Measurements from ENCODE around the gene SHF. TPM values are rescaled to one million over a fixed set of nuclear protein-coding genes. Genes with fewer than 3 reads are reported as not detected.

Gene SHF
- total RNA-seq, 1 donor from 2014 or later, result 4.6 TPM

GRCh38 chr15:45185069-45185779 is 2.5 kb downstream of the SHF start:
- Histone ChIP-seq H2AFZ (ENCODE audit: low read depth, low read length) (no peak overlapping the region), H3K9me3 (ENCODE audit: insufficient read depth, low read depth, low read length) (no peaks in the 10 kb centered on the region), H3K4me2 (ENCODE audit: low read length) (no peak overlapping the region), H3K9ac (ENCODE audit: low read length) (no peak overlapping the region), H3K27ac (ENCODE audit: low read depth, low read length) (no peak overlapping the region), H3K4me3 (ENCODE audit: insufficient read depth, low read depth, low read length) (no peak overlapping the region), H3K27me3 (ENCODE audit: insufficient read depth, low read length) (peaks cover 4% of the 10 kb centered on the region), H4K20me1 (ENCODE audit: insufficient read depth, low read length) (peaks cover 11% of the 10 kb centered on the region), H3K4me1 (ENCODE audit: insufficient read depth, low read length) (peaks cover 16% of the 10 kb centered on the region), H3K79me2 (ENCODE audit: insufficient read depth, low read length) (no peaks in the 10 kb centered on the region), H3K36me3 (ENCODE audit: insufficient read depth, low read length) (no peaks in the 10 kb centered on the region)
- DNase-seq (ENCODE audit: low read depth) (no peak), FAIRE-seq (no peak)
- peaks cover 12% of the 10 kb centered on the region for H3K27me3 Mint-ChIP-seq (ENCODE audit: low read depth, unreplicated experiment)
- H3K4me3 Mint-ChIP-seq (ENCODE audit: unreplicated experiment), result peak overlapping the region; percentile 85
- peaks cover 4% of the 10 kb centered on the region for H3K36me3 Mint-ChIP-seq (ENCODE audit: low read depth, unreplicated experiment)
- no peak overlapping the region for H3K27ac Mint-ChIP-seq (ENCODE audit: unreplicated experiment)
- TF ChIP-seq EZH2 (IDR thresholded peaks at IDR 0.05; ENCODE audit: insufficient read depth, low read length) (no peak), CTCF (IDR thresholded peaks at IDR 0.05; ENCODE audit: insufficient read depth, low read depth, low read length) (no peak)
- peaks cover 3% of the 10 kb centered on the region for H3K9me3 Mint-ChIP-seq (ENCODE audit: unreplicated experiment)
- peaks cover 10% of the 10 kb centered on the region for H3K4me1 Mint-ChIP-seq (ENCODE audit: low read depth, unreplicated experiment)

GRCh38 chr15:45184562-45185041 is 3.2 kb downstream of the SHF start:
- Histone ChIP-seq H3K4me3 (ENCODE audit: insufficient read depth, low read depth, low read length) (no peak overlapping the region), H3K4me1 (ENCODE audit: insufficient read depth, low read length) (peaks cover 16% of the 10 kb centered on the region), H3K36me3 (ENCODE audit: insufficient read depth, low read length) (no peaks in the 10 kb centered on the region), H3K9ac (ENCODE audit: low read length) (no peak overlapping the region), H2AFZ (ENCODE audit: low read depth, low read length) (no peak overlapping the region), H3K4me2 (ENCODE audit: low read length) (no peak overlapping the region), H3K27me3 (ENCODE audit: insufficient read depth, low read length) (no peaks in the 10 kb centered on the region), H3K9me3 (ENCODE audit: insufficient read depth, low read depth, low read length) (no peaks in the 10 kb centered on the region), H3K79me2 (ENCODE audit: insufficient read depth, low read length) (no peaks in the 10 kb centered on the region), H4K20me1 (ENCODE audit: insufficient read depth, low read length) (peaks cover 11% of the 10 kb centered on the region), H3K27ac (ENCODE audit: low read depth, low read length) (no peak overlapping the region)
- peaks cover 5% of the 10 kb centered on the region for H3K9me3 Mint-ChIP-seq (ENCODE audit: unreplicated experiment)
- DNase-seq (ENCODE audit: low read depth) (no peak), FAIRE-seq (no peak)
- peaks cover 8% of the 10 kb centered on the region for H3K27me3 Mint-ChIP-seq (ENCODE audit: low read depth, unreplicated experiment)
- TF ChIP-seq CTCF (IDR thresholded peaks at IDR 0.05; ENCODE audit: insufficient read depth, low read depth, low read length), result no peak
- TF ChIP-seq EZH2 (IDR thresholded peaks at IDR 0.05; ENCODE audit: insufficient read depth, low read length), result no peak
- peaks cover 4% of the 10 kb centered on the region for H3K36me3 Mint-ChIP-seq (ENCODE audit: low read depth, unreplicated experiment)
- no peak overlapping the region for H3K4me3 Mint-ChIP-seq (ENCODE audit: unreplicated experiment)
- H3K27ac Mint-ChIP-seq (ENCODE audit: unreplicated experiment), result peak overlapping the region; percentile 10
- H3K4me1 Mint-ChIP-seq (ENCODE audit: low read depth, unreplicated experiment), result peaks cover 12% of the 10 kb centered on the region

GRCh38 chr15:45183511-45183910 is 4.3 kb downstream of the SHF start:
- no peaks in the 10 kb centered on the region for H3K9me3 ChIP-seq (ENCODE audit: insufficient read depth, low read depth, low read length)
- no peak overlapping the region for H3K9ac ChIP-seq (ENCODE audit: low read length)
- H3K4me3 ChIP-seq (ENCODE audit: insufficient read depth, low read depth, low read length), result no peak overlapping the region
- TF ChIP-seq EZH2 (IDR thresholded peaks at IDR 0.05; ENCODE audit: insufficient read depth, low read length) (no peak), CTCF (IDR thresholded peaks at IDR 0.05; ENCODE audit: insufficient read depth, low read depth, low read length) (no peak)
- no peak overlapping the region for H3K27ac ChIP-seq (ENCODE audit: low read depth, low read length)
- H3K27me3 Mint-ChIP-seq (ENCODE audit: low read depth, unreplicated experiment), result peaks cover 6% of the 10 kb centered on the region
- peaks cover 11% of the 10 kb centered on the region for H4K20me1 ChIP-seq (ENCODE audit: insufficient read depth, low read length)
- H2AFZ ChIP-seq (ENCODE audit: low read depth, low read length), result no peak overlapping the region
- no peaks in the 10 kb centered on the region for H3K27me3 ChIP-seq (ENCODE audit: insufficient read depth, low read length)
- FAIRE-seq, result no peak
- no peak for DNase-seq (ENCODE audit: low read depth)
- H3K4me1 Mint-ChIP-seq (ENCODE audit: low read depth, unreplicated experiment), result peaks cover 11% of the 10 kb centered on the region
- peaks cover 4% of the 10 kb centered on the region for H3K36me3 Mint-ChIP-seq (ENCODE audit: low read depth, unreplicated experiment)
- no peaks in the 10 kb centered on the region for H3K36me3 ChIP-seq (ENCODE audit: insufficient read depth, low read length)
- H3K9me3 Mint-ChIP-seq (ENCODE audit: unreplicated experiment), result peaks cover 5% of the 10 kb centered on the region
- H3K27ac Mint-ChIP-seq (ENCODE audit: unreplicated experiment), result no peak overlapping the region
- no peak overlapping the region for H3K4me2 ChIP-seq (ENCODE audit: low read length)
- H3K4me1 ChIP-seq (ENCODE audit: insufficient read depth, low read length), result peaks cover 16% of the 10 kb centered on the region
- no peaks in the 10 kb centered on the region for H3K79me2 ChIP-seq (ENCODE audit: insufficient read depth, low read length)
- no peak overlapping the region for H3K4me3 Mint-ChIP-seq (ENCODE audit: unreplicated experiment)
